ENCODE results near the gene KRT82. TPM values are rescaled to one million over a fixed set of nuclear protein-coding genes. Genes with fewer than 3 reads are reported as not detected.

Gene KRT82
- total and polyA plus RNA-seq, 2 of the 8 experiments (the other 6 are each of a cell fraction or from before 2014, with no cell fraction given): not detected

DNA sequence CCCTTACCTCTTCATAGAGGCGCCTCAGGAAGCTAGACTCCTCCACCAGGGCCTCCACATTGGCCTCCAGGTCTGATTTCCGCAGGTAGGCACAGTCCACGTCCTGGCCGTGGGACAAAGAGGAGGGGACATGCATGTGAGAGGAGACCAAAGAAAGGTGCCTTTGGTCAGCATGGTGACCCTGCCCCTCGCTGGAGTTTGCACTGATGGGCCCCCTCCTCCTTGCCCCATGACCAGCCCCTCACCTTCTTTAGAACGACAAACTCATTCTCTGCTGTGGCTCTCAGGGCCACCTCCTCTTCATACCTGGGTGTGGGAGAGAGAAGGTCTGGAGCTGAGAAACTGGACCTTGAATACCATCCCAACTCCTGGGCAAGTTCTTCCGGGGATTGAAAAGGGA is 42.1 kb downstream of the KRT82 start:
- Histone ChIP-seq H3K4ac (replicated peaks; ENCODE audit: insufficient read length, low read depth, low read length) (no peak overlapping the region), H4K8ac (ENCODE audit: extremely low read depth, insufficient read depth, low read length) (peak overlapping the region; percentile 53; the same call in 1 of the 2 replicates), H2BK5ac (ENCODE audit: low read depth, low read length) (no peak overlapping the region), H3K36me3 (ENCODE audit: control insufficient read depth in 2 of 4, insufficient read depth in 4 of 4, low read length in 3 of 4) (no peaks in the 10 kb centered on the region), H3K4me1 (replicated peaks in 1 of 4; ENCODE audit: control insufficient read depth in 3 of 4, insufficient read depth in 4 of 4, low read length in 3 of 4) (no peaks in the 10 kb centered on the region), H3K79me1 (ENCODE audit: low read depth, low read length) (no peaks in the 10 kb centered on the region), H3K14ac (ENCODE audit: insufficient read length) (no peak overlapping the region), H2BK120ac (replicated peaks; ENCODE audit: low read depth, low read length) (no peak overlapping the region), H3K18ac (ENCODE audit: extremely low read depth, low read length) (no peak overlapping the region), H3K79me2 (ENCODE audit: control insufficient read depth in 1 of 2, insufficient read depth in 2 of 2, low read length in 2 of 2) (no peaks in the 10 kb centered on the region), H3K9ac (replicated peaks in 1 of 4; ENCODE audit: extremely low read depth in 1 of 4, low read depth in 3 of 4, low read length in 3 of 4) (no peak overlapping the region), H4K20me1 (replicated peaks in 1 of 2; ENCODE audit: control insufficient read depth in 1 of 2, insufficient read depth in 2 of 2, low read length in 2 of 2) (peaks cover 0 to 2% of the 10 kb centered on the region in 2 experiments), H3K23me2 (ENCODE audit: low read depth, low read length) (no peaks in the 10 kb centered on the region), H2BK20ac (ENCODE audit: low read length) (no peak overlapping the region), H2AK5ac (ENCODE audit: low read depth, low read length) (no peak overlapping the region), H3K9me3 (ENCODE audit: insufficient read depth in 2 of 2, low read depth in 1 of 2, low read length in 1 of 2) (no peaks in the 10 kb centered on the region), H2AFZ (ENCODE audit: low read length) (no peak overlapping the region), H4K91ac (replicated peaks; ENCODE audit: insufficient read length, low read length) (no peak overlapping the region), H4K5ac (ENCODE audit: insufficient read length, low read depth, low read length) (no peak overlapping the region), H3K23ac (ENCODE audit: insufficient read length) (no peak overlapping the region), H3K27me3 (replicated peaks in 1 of 4; ENCODE audit: control insufficient read depth in 3 of 4, extremely low read depth in 1 of 4, insufficient read depth in 3 of 4, low read length in 3 of 4) (no peaks in the 10 kb centered on the region), H3K27ac (ENCODE audit: low read depth, low read length) (no peak overlapping the region), H3K4me2 (ENCODE audit: insufficient read depth in 1 of 2, low read depth in 2 of 2, low read length in 2 of 2) (no peak overlapping the region), H3K56ac (replicated peaks; ENCODE audit: insufficient read length, low read depth, low read length) (no peak overlapping the region), H2BK12ac (ENCODE audit: low read depth, low read length) (no peak overlapping the region), H2BK15ac (ENCODE audit: low read length) (no peak overlapping the region), H3K4me3 (ENCODE audit: extremely low read depth in 1 of 4, insufficient read depth in 2 of 4, low read depth in 3 of 4, low read length in 4 of 4) (no peak overlapping the region)
- POLR2A ChIA-PET (ENCODE audit: partially characterized antibody): no interaction called here
- CTCF ChIA-PET (ENCODE audit: partially characterized antibody): interaction anchor here (0.9 to 6.7 kb wide), 20 partner anchors 8 to 521 kb away, joined by 3 to 88 read pairs (median 4); partner anchors contain the start of gene KRT5
- 85% methylated on average over 7 of the region's 7 CpGs; no CpG with 5 or more reads in 1 of the 2 experiments for WGBS, 2 experiments (ENCODE audit: extremely low coverage in 1 of 2, insufficient coverage in 1 of 2, insufficient read length in 1 of 2, insufficient replicate concordance in 2 of 2, low coverage in 1 of 2, low lambda C conversion rate in 2 of 2, missing lambda C conversion rate in 1 of 2)
- TF ChIP-seq BACH1 (IDR thresholded peaks at IDR 0.05; ENCODE audit: low read length): no peak
- no peak for TF ChIP-seq BRCA1 (IDR thresholded peaks at IDR 0.05; ENCODE audit: low read depth, low read length)
- TF ChIP-seq KDM5A (IDR thresholded peaks at IDR 0.05; ENCODE audit: low read length): no peak
- no peak for TF ChIP-seq RBBP5 (IDR thresholded peaks at IDR 0.05; ENCODE audit: borderline replicate concordance, low read depth, low read length)
- TF ChIP-seq SRF (IDR thresholded peaks at IDR 0.05; ENCODE audit: low read depth, low read length): no peak
- no peak for TF ChIP-seq JUND (IDR thresholded peaks at IDR 0.05; ENCODE audit: low read length)
- TF ChIP-seq POLR2AphosphoS5 (IDR thresholded peaks at IDR 0.05; ENCODE audit: low read depth, low read length): no peak
- no peak for TF ChIP-seq CTBP2 (IDR thresholded peaks at IDR 0.05; ENCODE audit: borderline replicate concordance, insufficient read depth, insufficient read length, low read length)
- no peak for TF ChIP-seq CBX8 (IDR thresholded peaks at IDR 0.05; ENCODE audit: borderline replicate concordance, low read depth, low read length)
- no peak for TF ChIP-seq SP2 (IDR thresholded peaks at IDR 0.05; ENCODE audit: low read length)
- no peak for DNase-seq (ENCODE audit: low read depth in 1 of 2, low spot score in 2 of 2)
- no peak for FAIRE-seq
